K562 (cell line): ENCODE measurements around the gene SUDS3.

ENCODE experiments used
- MEF2A ChIP-seq: IDR thresholded peaks from 2 replicates; pipeline ENCODE4 v1.6.1; 2011; ENCODE audit warnings: low read depth, mild to moderate bottlenecking, low read length, moderate library complexity; ENCODE audit not compliant: control insufficient read depth
- POLR2A ChIP-seq: fragments of 450-650 bp; conservative IDR thresholded peaks from 2 replicates; pipeline ENCODE4 v1.6.1; 2016
- SIX5 ChIP-seq, 2 experiments: IDR thresholded peaks; 2 replicates each; pipeline ENCODE4 v1.6.1; 2011; ENCODE audit warnings: low read length in 2 of 2, borderline replicate concordance in 1 of 2, low read depth in 1 of 2, mild to moderate bottlenecking in 1 of 2, moderate library complexity in 1 of 2; ENCODE audit not compliant: insufficient read depth in 1 of 2
- TEAD1 ChIP-seq, 2 experiments: fragments of 450-650 bp in 1 of 2; sonication (generic) in 1 of 2; formaldehyde crosslinking; IDR thresholded peaks; 2 replicates each; pipeline versions ENCODE4 v1.4.0 to v1.8.0; 2020 to 2022; ENCODE audit warnings: mild to moderate bottlenecking in 2 of 2, missing genetic modification reagents in 1 of 2
- TF ChIP-seq, protein P1 (sequence below): IDR thresholded peaks from 2 replicates; pipeline ENCODE4 v1.6.1; 2011; ENCODE audit not compliant: insufficient read length; ENCODE audit errors: extremely low read depth
- TF ChIP-seq, protein P2 (sequence below), 3 experiments: IDR thresholded peaks in 2 of 3; conservative IDR thresholded peaks in 1 of 3; 2 replicates each; pipeline ENCODE4 v1.5.1; 2011 to 2012; ENCODE audit warnings: low read length in 3 of 3, mild to moderate bottlenecking in 3 of 3, control low read depth in 2 of 3, improper control_type of control experiment in 1 of 3, inconsistent platforms in 1 of 3, low read depth in 1 of 3, mixed read lengths in 1 of 3, moderate library complexity in 1 of 3; ENCODE audit not compliant: insufficient read depth in 2 of 3
- TF ChIP-seq, protein P3 (sequence below): fragments of 200-400 bp; formaldehyde crosslinking; IDR thresholded peaks from 2 replicates; pipeline ENCODE4 v1.6.1; 2017; ENCODE audit warnings: mild to moderate bottlenecking, low read depth, low read length, moderate library complexity
- TF ChIP-seq, protein P4 (sequence below), 2 experiments: fragments of 450-650 bp; formaldehyde crosslinking in 1 of 2; IDR thresholded peaks; 2 replicates each; pipeline versions ENCODE4 v1.4.0 to v1.6.1; 2014 to 2020; ENCODE audit warnings: mild to moderate bottlenecking in 2 of 2, borderline replicate concordance in 1 of 2, low read depth in 1 of 2
- TF ChIP-seq, protein P5 (sequence below): sonication (generic); formaldehyde crosslinking; IDR thresholded peaks from 2 replicates; pipeline ENCODE4 v1.8.0; 2022; ENCODE audit warnings: missing genetic modification reagents, mild to moderate bottlenecking, borderline replicate concordance
- TF ChIP-seq, protein P6 (sequence below): sonication (generic); formaldehyde crosslinking; IDR thresholded peaks from 2 replicates; pipeline ENCODE4 v1.9.0; 2022; ENCODE audit warnings: mild to moderate bottlenecking, missing genetic modification reagents

DNA sequence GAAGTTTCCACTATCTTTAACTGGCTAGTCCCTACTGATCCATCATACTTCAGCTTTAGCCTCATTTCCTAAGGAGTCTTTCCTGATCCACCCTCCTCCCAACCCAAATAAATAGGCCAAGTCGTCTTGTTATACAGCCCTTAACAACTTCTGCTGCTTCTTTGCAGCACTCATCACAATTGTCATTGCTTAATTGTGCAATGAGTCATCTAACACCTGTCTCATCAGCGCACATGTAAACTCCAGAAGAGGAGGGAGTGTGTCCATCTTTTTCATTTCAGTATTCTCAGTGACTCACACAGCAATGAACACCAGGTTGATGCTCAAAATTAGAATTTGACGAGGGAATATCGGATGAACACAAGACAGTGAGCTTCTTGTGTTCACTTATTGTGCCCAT lies 87.3 kb downstream of the SUDS3 start:
- TF ChIP-seq, protein P1, sequence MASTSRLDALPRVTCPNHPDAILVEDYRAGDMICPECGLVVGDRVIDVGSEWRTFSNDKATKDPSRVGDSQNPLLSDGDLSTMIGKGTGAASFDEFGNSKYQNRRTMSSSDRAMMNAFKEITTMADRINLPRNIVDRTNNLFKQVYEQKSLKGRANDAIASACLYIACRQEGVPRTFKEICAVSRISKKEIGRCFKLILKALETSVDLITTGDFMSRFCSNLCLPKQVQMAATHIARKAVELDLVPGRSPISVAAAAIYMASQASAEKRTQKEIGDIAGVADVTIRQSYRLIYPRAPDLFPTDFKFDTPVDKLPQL: no peak
- TF ChIP-seq TEAD1 (CRISPR knock-in tag; IDR thresholded peaks at IDR 0.05) (no peak), SIX5 (IDR thresholded peaks at IDR 0.05; ENCODE audit: borderline replicate concordance in 1 of 2, insufficient read depth in 1 of 2, low read depth in 1 of 2, low read length in 2 of 2) (no peak), POLR2A (no peak), MEF2A (no peak)
- TF ChIP-seq, protein P2, sequence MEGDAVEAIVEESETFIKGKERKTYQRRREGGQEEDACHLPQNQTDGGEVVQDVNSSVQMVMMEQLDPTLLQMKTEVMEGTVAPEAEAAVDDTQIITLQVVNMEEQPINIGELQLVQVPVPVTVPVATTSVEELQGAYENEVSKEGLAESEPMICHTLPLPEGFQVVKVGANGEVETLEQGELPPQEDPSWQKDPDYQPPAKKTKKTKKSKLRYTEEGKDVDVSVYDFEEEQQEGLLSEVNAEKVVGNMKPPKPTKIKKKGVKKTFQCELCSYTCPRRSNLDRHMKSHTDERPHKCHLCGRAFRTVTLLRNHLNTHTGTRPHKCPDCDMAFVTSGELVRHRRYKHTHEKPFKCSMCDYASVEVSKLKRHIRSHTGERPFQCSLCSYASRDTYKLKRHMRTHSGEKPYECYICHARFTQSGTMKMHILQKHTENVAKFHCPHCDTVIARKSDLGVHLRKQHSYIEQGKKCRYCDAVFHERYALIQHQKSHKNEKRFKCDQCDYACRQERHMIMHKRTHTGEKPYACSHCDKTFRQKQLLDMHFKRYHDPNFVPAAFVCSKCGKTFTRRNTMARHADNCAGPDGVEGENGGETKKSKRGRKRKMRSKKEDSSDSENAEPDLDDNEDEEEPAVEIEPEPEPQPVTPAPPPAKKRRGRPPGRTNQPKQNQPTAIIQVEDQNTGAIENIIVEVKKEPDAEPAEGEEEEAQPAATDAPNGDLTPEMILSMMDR (IDR thresholded peaks at IDR 0.05 in 2 of 3, conservative IDR thresholded peaks at IDR 0.05 in 1 of 3; ENCODE audit: insufficient read depth in 2 of 3, low read depth in 1 of 3, low read length in 3 of 3): no peak
- TF ChIP-seq, protein P3, sequence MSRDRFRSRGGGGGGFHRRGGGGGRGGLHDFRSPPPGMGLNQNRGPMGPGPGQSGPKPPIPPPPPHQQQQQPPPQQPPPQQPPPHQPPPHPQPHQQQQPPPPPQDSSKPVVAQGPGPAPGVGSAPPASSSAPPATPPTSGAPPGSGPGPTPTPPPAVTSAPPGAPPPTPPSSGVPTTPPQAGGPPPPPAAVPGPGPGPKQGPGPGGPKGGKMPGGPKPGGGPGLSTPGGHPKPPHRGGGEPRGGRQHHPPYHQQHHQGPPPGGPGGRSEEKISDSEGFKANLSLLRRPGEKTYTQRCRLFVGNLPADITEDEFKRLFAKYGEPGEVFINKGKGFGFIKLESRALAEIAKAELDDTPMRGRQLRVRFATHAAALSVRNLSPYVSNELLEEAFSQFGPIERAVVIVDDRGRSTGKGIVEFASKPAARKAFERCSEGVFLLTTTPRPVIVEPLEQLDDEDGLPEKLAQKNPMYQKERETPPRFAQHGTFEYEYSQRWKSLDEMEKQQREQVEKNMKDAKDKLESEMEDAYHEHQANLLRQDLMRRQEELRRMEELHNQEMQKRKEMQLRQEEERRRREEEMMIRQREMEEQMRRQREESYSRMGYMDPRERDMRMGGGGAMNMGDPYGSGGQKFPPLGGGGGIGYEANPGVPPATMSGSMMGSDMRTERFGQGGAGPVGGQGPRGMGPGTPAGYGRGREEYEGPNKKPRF: no peak
- TF ChIP-seq, protein P4, sequence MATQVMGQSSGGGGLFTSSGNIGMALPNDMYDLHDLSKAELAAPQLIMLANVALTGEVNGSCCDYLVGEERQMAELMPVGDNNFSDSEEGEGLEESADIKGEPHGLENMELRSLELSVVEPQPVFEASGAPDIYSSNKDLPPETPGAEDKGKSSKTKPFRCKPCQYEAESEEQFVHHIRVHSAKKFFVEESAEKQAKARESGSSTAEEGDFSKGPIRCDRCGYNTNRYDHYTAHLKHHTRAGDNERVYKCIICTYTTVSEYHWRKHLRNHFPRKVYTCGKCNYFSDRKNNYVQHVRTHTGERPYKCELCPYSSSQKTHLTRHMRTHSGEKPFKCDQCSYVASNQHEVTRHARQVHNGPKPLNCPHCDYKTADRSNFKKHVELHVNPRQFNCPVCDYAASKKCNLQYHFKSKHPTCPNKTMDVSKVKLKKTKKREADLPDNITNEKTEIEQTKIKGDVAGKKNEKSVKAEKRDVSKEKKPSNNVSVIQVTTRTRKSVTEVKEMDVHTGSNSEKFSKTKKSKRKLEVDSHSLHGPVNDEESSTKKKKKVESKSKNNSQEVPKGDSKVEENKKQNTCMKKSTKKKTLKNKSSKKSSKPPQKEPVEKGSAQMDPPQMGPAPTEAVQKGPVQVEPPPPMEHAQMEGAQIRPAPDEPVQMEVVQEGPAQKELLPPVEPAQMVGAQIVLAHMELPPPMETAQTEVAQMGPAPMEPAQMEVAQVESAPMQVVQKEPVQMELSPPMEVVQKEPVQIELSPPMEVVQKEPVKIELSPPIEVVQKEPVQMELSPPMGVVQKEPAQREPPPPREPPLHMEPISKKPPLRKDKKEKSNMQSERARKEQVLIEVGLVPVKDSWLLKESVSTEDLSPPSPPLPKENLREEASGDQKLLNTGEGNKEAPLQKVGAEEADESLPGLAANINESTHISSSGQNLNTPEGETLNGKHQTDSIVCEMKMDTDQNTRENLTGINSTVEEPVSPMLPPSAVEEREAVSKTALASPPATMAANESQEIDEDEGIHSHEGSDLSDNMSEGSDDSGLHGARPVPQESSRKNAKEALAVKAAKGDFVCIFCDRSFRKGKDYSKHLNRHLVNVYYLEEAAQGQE (IDR thresholded peaks at IDR 0.05; ENCODE audit: borderline replicate concordance): no peak
- TF ChIP-seq, protein P4 (CRISPR knock-in tag; IDR thresholded peaks at IDR 0.05; ENCODE audit: low read depth): no peak
- TF ChIP-seq, protein P5, sequence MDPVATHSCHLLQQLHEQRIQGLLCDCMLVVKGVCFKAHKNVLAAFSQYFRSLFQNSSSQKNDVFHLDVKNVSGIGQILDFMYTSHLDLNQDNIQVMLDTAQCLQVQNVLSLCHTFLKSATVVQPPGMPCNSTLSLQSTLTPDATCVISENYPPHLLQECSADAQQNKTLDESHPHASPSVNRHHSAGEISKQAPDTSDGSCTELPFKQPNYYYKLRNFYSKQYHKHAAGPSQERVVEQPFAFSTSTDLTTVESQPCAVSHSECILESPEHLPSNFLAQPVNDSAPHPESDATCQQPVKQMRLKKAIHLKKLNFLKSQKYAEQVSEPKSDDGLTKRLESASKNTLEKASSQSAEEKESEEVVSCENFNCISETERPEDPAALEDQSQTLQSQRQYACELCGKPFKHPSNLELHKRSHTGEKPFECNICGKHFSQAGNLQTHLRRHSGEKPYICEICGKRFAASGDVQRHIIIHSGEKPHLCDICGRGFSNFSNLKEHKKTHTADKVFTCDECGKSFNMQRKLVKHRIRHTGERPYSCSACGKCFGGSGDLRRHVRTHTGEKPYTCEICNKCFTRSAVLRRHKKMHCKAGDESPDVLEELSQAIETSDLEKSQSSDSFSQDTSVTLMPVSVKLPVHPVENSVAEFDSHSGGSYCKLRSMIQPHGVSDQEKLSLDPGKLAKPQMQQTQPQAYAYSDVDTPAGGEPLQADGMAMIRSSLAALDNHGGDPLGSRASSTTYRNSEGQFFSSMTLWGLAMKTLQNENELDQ (CRISPR knock-in tag): no peak
- TF ChIP-seq, protein P6, sequence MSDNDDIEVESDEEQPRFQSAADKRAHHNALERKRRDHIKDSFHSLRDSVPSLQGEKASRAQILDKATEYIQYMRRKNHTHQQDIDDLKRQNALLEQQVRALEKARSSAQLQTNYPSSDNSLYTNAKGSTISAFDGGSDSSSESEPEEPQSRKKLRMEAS (CRISPR knock-in tag): no peak
